Muscle of arm (tissue), 12 donors: ENCODE results near the gene DSP. TPM values are rescaled to one million over a fixed set of nuclear protein-coding genes. Genes with fewer than 3 reads are reported as not detected.

Source experiments
- polyA plus RNA-seq, 12 donors: library from polyadenylated mRNA; unstranded; fragments of 120-200 nt; gene quantifications; one replicate each; pipeline ENCODE4 v1.2.1, GENCODE V29; 2013; ENCODE audit not compliant: insufficient read length in 12 of 12

DSP gene
- polyA plus RNA-seq, 12 donors, result 2.0 to 334 (median 3.9) TPM; not detected in 1

Other genes starting within 250 kb of the DSP start
- gene SSR1, start 228.5 kb upstream of the DSP start, polyA plus RNA-seq, result 100 to 1,000 TPM in 2 of 12 donors, 10 to 100 TPM in 9, not detected in 1; 72.5 to 110 (median 90.8) TPM
- gene CAGE1, start 151.9 kb upstream of the DSP start, polyA plus RNA-seq, result under 1 TPM in 3 of 12 donors, not detected in 9; 0.12 to 0.36 (median 0.19) TPM
- gene RIOK1, start 151.9 kb upstream of the DSP start, polyA plus RNA-seq, result 10 to 100 TPM in 11 of 12 donors, not detected in 1; 20.5 to 48.1 (median 28.0) TPM
- 10 to 100 TPM in 11 of 12 donors, not detected in 1; 11.9 to 22.0 (median 15.8) TPM for gene SNRNP48, start 48.5 kb downstream of the DSP start, polyA plus RNA-seq
- 1 to 10 TPM in 8 of 12 donors, under 1 TPM in 2, not detected in 2; 0.69 to 3.0 (median 1.3) TPM for gene BMP6, start 184.4 kb downstream of the DSP start, polyA plus RNA-seq